Measurements from ENCODE around the gene MRPS2. TPM values are rescaled to one million over a fixed set of nuclear protein-coding genes. Genes with fewer than 3 reads are reported as not detected.

Gene MRPS2
- total RNA-seq, 8 experiments from 2014 or later: 25.0 to 96.4 (median 37.9) TPM

DNA sequence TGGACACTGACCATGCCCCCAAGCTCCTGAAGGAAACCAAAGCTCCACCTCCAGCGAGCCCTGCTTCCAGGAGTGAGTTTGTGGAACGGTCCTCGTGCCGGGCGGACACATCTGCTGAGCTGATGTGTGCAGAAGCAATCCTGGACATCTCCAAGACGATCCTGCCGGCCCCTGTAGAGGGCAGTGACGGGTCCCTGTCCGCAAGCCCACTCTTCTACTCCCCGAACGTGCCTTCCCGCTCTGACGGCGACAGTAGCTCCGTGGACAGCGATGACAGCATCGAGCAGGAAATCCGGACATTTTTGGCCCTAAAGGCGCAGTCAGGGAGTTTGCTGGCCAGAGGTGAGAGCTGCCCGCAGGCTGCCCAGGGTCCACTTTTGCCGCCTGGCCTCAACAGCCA is 14.7 kb upstream of the MRPS2 start:
- 77 to 100% (median 90%) methylated on average over 1 to 6 of the region's 21 CpGs; no CpG with 5 or more reads in 6 of the 10 experiments for WGBS, 10 experiments
- in situ Hi-C loops (cut with MboI; ENCODE audit: low pct_unique_long_range_greater_than_20kb in 2 of 9, low sequenced_read_pairs in 9 of 9, unreplicated experiment in 9 of 9): no loop called here
- peaks cover 6 to 8% of the 10 kb centered on the region in 2 donors for H3K4me1 ChIP-seq (replicated peaks in 1 of 2)
- no peak overlapping the region for H3K27ac ChIP-seq
- ATAC-seq (replicated peaks in 6 of 8): no peak
- no peak overlapping the region for H3K4me3 ChIP-seq

DNA sequence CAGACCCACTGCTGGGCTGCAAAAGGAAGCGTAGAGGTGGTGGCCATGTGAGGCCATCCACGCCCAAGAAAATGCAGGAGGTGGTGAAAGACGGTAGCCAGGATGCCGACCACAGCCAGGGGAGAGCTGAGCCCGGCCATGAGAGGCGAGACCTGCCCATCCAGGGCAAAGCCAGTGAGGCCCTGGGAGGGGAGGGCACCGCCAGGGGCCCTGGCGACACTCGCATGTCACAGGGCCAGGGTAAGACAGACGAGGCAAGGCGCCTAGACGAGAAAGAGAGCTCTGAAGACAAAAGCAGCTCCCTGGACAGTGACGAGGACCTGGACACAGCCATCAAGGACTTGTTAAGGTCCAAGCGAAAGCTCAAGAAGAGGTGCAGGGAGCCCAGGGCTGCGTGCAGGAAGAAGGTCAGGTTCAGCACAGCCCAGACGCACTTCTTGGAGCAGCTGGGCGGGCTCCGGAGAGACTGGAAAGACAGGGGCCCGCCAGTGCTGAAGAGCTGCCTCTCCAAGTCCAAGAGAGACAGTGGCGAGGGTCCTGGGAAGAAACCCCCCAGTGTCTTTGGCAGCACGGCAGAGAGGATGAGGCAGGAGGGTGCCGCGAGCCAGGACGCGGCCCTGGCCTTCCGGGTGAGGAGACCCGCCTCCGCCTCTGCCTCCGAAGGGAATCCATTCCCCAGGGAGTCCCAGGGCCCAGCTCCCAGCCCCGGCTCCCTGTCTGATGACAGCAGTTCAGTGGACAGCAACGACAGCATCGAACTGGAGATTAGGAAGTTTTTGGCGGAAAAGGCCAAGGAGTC is 14.0 kb upstream of the MRPS2 start:
- peak in 1 of 8 experiments; percentile 9 for ATAC-seq (replicated peaks in 6 of 8)
- in situ Hi-C loops (cut with MboI; ENCODE audit: low pct_unique_long_range_greater_than_20kb in 2 of 9, low sequenced_read_pairs in 9 of 9, unreplicated experiment in 9 of 9): no loop called here

DNA sequence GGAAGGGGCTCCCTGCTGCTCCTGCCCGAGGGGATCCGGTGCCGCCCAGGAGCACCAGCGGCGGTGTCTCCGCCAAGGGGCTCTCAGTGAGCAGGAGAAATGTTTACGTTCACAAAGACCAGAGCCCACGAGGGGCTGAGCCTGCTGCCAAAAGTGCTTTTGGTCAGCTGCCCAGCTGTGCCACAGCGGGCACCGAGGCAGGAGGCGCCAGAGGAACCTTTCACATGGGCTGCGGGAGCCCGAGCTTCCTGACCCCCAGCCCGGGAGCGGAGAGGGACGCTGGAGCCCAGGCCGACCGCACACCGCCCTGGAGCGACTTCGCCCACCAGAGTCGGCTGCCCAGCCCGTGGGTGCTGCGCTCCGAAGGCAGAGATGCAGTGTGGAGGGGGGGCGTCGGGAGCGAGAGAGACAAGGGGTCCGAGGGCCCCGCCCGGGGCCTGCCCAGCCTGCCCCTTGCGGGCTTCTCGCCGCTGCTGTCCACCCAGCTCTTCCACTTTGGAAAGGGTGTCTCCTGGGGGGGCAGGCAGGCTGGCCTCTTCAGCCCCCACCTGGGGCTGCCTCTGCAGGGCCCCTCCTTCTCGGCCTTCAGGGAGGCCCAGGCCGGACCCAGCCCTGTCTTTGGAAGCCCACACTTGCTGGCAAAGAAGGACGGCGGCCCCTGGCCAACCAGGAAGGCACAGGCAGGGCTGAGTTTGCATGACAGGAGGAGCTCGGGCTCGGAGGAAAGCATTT is 13.0 kb upstream of the MRPS2 start:
- Histone ChIP-seq H3K4me3 (no peak overlapping the region), H3K4me1 (replicated peaks in 1 of 2) (no peaks in the 10 kb centered on the region), H3K27ac (no peak overlapping the region)
- WGBS, 10 experiments: 80 to 100% (median 90%) methylated on average over 2 to 5 of the region's 40 CpGs; no CpG with 5 or more reads in 6 of the 10 experiments
- in situ Hi-C loops (cut with MboI; ENCODE audit: low pct_unique_long_range_greater_than_20kb in 2 of 9, low sequenced_read_pairs in 9 of 9, unreplicated experiment in 9 of 9): no loop called here
- ATAC-seq (replicated peaks in 6 of 8): no peak

More for the DNA sequence above, 14.0 kb upstream of the MRPS2 start:
- H3K4me3 ChIP-seq: no peak overlapping the region
- WGBS, 10 experiments: 93 to 100% (median 100%) methylated on average over 1 to 14 of the region's 33 CpGs; no CpG with 5 or more reads in 5 of the 10 experiments
- peaks cover under 1 to 3% of the 10 kb centered on the region in 2 donors for H3K4me1 ChIP-seq (replicated peaks in 1 of 2)
- no peak overlapping the region for H3K27ac ChIP-seq

DNA sequence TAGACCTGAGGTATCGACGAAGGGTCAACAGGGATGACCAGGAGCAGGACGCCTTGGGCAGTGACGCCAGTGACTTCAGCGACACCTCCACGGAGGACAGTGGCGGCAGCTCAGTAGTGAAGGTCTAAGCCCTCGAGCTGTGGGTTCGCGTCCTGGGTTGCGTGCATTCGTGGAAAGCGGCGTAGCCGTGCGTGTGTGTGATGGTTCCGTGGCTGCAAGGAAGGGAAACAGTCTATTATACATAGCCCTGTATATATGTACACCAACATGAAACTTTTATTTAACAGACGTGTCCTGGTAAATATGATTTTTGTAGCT is 12.5 kb upstream of the MRPS2 start:
- in situ Hi-C loops (cut with MboI; ENCODE audit: low pct_unique_long_range_greater_than_20kb in 2 of 9, low sequenced_read_pairs in 9 of 9, unreplicated experiment in 9 of 9): no loop called here
- 92 to 100% (median 100%) methylated on average over 1 to 7 of the region's 18 CpGs; no CpG with 5 or more reads in 7 of the 10 experiments for WGBS, 10 experiments

DNA sequence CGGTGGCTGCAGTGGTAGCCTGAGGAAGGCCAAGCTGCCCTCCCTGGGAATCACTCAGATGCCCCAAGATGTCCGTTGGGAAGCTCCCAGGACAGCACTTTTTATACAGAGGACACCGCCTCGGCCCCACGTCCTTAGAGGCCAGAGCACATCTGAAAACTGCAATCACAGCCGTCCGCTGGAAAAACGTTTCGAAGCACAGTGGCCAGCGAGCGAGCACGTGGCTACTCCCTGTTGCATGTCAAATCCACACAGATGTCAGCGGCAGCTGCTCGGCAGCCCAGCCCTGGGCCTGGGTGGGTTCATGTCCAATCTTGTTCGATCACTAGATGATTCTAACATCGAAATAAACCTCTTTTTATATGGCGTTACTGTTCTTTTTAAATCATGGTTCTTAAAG is 12.0 kb upstream of the MRPS2 start:
- no peak for ATAC-seq (replicated peaks in 6 of 8)
- H3K4me3 ChIP-seq: no peak overlapping the region
- H3K27ac ChIP-seq: no peak overlapping the region
- H3K4me1 ChIP-seq (replicated peaks in 1 of 2): no peaks in the 10 kb centered on the region
- WGBS, 10 experiments: 80 to 100% (median 98%) methylated on average over 1 to 8 of the region's 17 CpGs; no CpG with 5 or more reads in 2 of the 10 experiments
- in situ Hi-C loops (cut with MboI; ENCODE audit: low pct_unique_long_range_greater_than_20kb in 2 of 9, low sequenced_read_pairs in 9 of 9, unreplicated experiment in 9 of 9): no loop called here

More for the DNA sequence above, 12.5 kb upstream of the MRPS2 start:
- ATAC-seq (replicated peaks in 6 of 8): no peak
- Histone ChIP-seq H3K4me3 (no peak overlapping the region), H3K4me1 (replicated peaks in 1 of 2) (no peaks in the 10 kb centered on the region), H3K27ac (no peak overlapping the region)

DNA sequence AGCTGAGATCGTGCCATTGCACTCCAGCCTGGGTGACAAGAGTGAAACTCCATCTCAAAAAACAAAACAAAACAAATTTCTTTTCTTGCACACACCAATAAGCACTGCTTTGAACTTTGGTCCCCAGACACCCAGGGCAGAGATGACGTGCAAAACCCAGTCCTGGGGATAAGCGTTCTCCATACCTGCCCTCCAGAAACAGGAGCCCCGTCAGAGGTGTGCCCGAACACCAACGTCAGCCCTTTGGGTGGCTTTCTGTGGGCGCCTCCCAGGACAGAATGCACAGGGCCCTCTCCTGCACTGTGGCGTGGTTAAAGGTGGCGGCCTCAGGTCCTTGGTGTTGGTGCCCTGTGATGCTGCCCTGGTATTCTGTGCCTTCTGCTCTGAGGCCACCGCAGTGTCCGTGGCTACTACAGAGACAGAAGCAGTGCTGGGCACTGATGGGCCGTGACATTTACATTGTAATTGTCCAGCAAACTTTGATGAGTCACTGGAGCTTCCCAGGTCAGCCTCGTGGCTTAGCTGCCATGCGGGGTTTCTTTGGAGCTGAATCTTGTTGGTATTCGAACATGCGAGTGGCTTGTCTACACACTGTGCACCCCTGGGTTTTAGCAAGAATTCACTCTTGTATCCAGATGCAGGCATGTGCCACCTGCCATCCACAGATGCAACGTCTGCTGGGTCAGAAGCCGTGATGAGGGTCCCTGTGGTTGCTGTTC is 11.1 kb upstream of the MRPS2 start:
- Histone ChIP-seq H3K4me3 (no peak overlapping the region), H3K4me1 (replicated peaks in 1 of 2) (no peaks in the 10 kb centered on the region), H3K27ac (no peak overlapping the region)
- WGBS, 10 experiments: 67 to 100% (median 82%) methylated on average over 1 to 11 of the region's 18 CpGs; no CpG with 5 or more reads in 2 of the 10 experiments
- in situ Hi-C loops (cut with MboI; ENCODE audit: low pct_unique_long_range_greater_than_20kb in 2 of 9, low sequenced_read_pairs in 9 of 9, unreplicated experiment in 9 of 9): no loop called here
- peak in 6 of 8 experiments; percentile 16 to 60 (median 28) for ATAC-seq (replicated peaks in 6 of 8)

DNA sequence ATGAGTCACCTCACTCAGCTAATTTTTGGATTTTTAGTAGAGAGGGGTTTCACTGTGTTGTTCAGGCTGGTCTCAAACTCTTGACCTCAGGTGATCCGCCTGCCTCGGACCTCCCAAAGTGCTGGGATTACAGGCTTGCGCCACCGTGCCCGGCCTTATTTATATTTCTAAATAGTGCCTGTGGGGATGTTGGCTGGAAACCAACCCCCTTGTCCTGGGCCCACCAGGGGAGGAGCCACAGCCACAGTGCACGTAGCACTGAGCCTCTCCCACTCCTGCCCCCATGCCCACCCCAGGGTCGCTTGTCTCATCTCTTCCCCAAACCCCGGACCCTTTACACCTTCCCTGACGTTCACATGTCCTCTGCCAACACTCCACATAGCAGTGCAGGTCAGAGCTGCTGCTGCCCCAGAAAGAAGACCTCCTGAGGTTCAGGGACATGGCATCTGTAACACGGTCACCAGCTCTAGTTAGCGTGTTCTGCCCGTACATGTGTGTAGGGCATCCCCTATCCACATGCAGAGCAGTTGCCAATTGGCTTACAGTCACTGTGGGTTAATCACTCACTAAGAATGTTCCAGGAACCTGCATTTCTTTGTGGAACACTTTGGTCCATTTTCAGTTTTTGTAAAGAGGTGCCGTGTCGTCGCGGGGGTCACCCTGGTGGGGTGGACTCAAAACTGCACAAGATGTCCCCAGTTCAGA is 10.2 kb upstream of the MRPS2 start:
- in situ Hi-C loops (cut with MboI; ENCODE audit: low pct_unique_long_range_greater_than_20kb in 2 of 9, low sequenced_read_pairs in 9 of 9, unreplicated experiment in 9 of 9): no loop called here
- 74 to 100% (median 82%) methylated on average over 3 to 8 of the region's 16 CpGs; no CpG with 5 or more reads in 4 of the 10 experiments for WGBS, 10 experiments
- Histone ChIP-seq H3K4me1 (replicated peaks in 1 of 2) (no peaks in the 10 kb centered on the region), H3K27ac (no peak overlapping the region), H3K4me3 (no peak overlapping the region)
- no peak for ATAC-seq (replicated peaks in 6 of 8)

DNA sequence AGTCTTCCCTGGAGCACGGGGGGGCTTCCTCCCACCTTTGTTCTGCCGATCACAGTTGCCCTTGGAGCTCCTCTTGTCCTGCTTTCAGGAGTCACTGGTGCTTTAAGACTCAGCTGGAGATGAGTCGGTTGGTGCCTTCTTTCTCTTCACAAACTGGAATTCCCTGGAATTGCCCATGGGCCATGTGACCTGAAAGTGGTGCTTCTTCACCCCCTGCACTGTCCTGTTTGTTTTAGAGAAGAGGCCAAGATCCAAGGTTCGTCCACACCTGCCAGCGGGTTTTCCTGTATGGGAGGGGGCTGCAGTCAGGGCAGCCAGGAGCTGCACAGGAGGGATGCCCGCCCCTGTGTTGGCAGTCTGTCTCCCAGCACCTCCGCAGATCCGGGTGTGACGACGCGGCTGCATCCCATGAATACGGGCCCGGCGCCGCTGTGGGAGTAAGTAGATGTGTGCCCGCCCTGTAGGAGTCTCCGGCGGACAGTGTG is 9.5 kb upstream of the MRPS2 start:
- 16 to 86% (median 60%) methylated on average over 1 to 14 of the region's 18 CpGs; no CpG with 5 or more reads in 3 of the 10 experiments for WGBS, 10 experiments
- Histone ChIP-seq H3K4me1 (replicated peaks in 1 of 2) (no peaks in the 10 kb centered on the region), H3K27ac (no peak overlapping the region), H3K4me3 (no peak overlapping the region)
- peak in 4 of 8 experiments; percentile 14 to 91 (median 58) for ATAC-seq (replicated peaks in 6 of 8)
- in situ Hi-C loops (cut with MboI; ENCODE audit: low pct_unique_long_range_greater_than_20kb in 2 of 9, low sequenced_read_pairs in 9 of 9, unreplicated experiment in 9 of 9): no loop called here

DNA sequence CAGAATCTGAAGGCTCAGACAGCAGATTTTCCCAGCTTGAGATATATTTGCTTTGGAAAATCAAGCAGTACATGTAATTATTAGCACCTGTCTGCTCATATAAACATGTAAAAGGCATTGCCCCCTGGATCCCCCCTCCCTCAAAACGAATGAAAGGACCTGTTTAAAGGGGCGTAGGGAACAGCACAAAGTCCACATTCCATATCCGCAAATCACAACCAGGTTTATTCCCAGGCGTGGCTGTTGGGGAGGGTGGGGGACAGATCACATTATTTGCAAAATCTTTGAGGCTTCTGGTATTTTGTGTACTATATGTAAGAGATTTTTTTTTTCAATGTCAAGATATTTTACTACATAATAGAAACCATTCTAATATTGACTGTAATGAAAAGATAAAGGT is 8.7 kb upstream of the MRPS2 start:
- Histone ChIP-seq H3K27ac (no peak overlapping the region), H3K4me1 (replicated peaks in 1 of 2) (no peaks in the 10 kb centered on the region), H3K4me3 (no peak overlapping the region)
- in situ Hi-C loops (cut with MboI; ENCODE audit: low pct_unique_long_range_greater_than_20kb in 2 of 9, low sequenced_read_pairs in 9 of 9, unreplicated experiment in 9 of 9): no loop called here
- peak in 2 of 8 experiments; percentile 18 to 43 for ATAC-seq (replicated peaks in 6 of 8)
- 0 to 100% (median 73%) methylated on average over 2 to 4 of the region's 4 CpGs; no CpG with 5 or more reads in 3 of the 10 experiments for WGBS, 10 experiments

DNA sequence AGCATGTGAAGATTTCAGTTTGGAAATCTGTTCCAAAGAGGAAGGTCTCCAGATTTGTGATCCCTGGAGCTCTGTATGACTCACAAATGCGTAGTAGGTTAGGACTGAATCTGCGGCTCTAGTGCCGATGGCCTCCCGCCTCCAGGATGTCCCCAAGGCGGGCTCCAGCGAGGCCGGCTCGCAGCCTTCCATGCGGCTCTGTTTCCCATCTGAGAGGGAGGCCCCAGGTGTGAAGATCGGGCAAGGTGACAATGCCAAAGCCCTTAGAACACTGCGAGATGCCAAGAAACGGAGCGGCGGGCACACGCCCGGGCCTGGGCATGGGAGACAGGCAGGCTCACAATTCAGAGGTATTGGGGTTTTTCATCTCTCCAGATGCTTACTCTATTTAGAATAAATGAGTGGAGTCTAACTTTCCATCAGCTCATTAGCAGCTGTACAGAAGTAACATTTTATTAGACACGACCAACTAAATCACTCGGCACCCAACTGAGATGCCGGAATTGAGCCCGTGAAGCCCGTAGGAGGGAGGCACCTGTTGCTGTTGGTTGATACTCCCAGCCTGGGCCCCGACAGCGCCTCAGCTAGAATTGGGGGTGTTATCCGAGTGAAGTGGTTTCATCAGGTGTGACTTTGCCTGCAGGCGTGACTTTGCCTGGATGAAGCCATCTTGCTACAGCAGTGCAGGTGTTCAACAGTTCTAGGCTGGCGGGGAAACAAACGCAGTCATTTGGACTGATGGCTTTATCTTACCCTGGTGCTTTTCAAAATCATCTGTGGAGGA is 7.4 kb upstream of the MRPS2 start:
- H3K4me3 ChIP-seq: no peak overlapping the region
- no peak for ATAC-seq (replicated peaks in 6 of 8)
- H3K27ac ChIP-seq: no peak overlapping the region
- 50 to 100% (median 82%) methylated on average over 3 to 21 of the region's 27 CpGs; no CpG with 5 or more reads in 1 of the 10 experiments for WGBS, 10 experiments
- in situ Hi-C loops (cut with MboI; ENCODE audit: low pct_unique_long_range_greater_than_20kb in 2 of 9, low sequenced_read_pairs in 9 of 9, unreplicated experiment in 9 of 9): no loop called here
- no peaks in the 10 kb centered on the region for H3K4me1 ChIP-seq (replicated peaks in 1 of 2)

DNA sequence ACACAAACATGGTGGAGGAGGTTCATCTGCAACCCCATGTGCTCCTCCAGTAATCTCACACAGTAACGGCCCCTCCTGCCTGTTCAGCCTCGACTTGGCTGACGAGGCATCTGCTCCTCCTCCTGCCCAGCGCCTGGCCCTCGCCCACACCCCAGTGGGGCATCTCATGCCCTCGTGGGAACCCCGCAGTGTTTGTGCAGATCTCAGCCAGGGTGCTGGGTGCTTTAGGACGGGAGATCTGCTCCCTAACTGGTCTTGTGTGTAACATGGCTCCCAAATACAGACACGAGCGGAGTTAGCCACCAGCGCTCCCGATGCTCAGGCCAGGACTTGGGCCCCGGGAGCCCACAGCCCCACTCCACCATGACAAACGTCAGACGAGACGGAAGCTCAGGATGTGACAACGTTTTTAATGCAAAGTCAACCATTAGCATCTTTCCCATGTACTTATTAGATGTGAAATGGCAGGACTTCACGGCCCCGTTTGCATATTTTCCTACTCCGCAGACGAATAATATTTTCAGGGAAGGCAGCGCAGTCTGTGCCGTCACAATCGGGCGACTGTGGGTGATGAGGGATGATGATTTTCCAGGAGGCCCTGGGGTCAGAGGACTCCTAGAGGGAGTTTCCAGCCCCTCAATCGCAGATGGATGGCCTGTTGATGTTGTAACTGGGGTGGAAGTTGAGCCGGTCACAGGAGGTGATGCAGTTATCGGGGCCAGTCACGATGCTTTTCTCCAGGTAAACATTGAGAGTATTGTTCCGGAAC is 5.5 kb upstream of the MRPS2 start:
- Histone ChIP-seq H3K4me1 (replicated peaks in 1 of 2) (peaks cover 5 to 7% of the 10 kb centered on the region in 2 donors), H3K27ac (no peak overlapping the region), H3K4me3 (no peak overlapping the region)
- no peak for ATAC-seq (replicated peaks in 6 of 8)
- WGBS, 10 experiments: 60 to 100% (median 83%) methylated on average over 2 to 24 of the region's 30 CpGs; no CpG with 5 or more reads in 2 of the 10 experiments
- in situ Hi-C loops (cut with MboI; ENCODE audit: low pct_unique_long_range_greater_than_20kb in 2 of 9, low sequenced_read_pairs in 9 of 9, unreplicated experiment in 9 of 9): no loop called here

Measured in motor neuron (in vitro differentiated cells).